Breast epithelium (tissue), 4 donors: ENCODE results near the gene CTDSPL. TPM values are rescaled to one million over a fixed set of nuclear protein-coding genes. Genes with fewer than 3 reads are reported as not detected.
A peak's percentile ranks its signal among the peaks of the same experiment; 100 is the strongest.

Experiments
- DNase-seq, 2 donors: peaks; one replicate each; pipeline ENCODE4 v3.0.0-alpha.2; 2019; ENCODE audit warnings: low spot score in 2 of 2
- H3K27ac ChIP-seq, 2 donors: fragments of 200-600 bp; sonication (generic) in 1 of 2; one replicate each; pipeline ENCODE4 v1.5.1; 2016 to 2019; ENCODE audit warnings: mild to moderate bottlenecking in 1 of 2
- H3K27me3 ChIP-seq, 2 donors: fragments of 200-600 bp; sonication (generic) in 1 of 2; one replicate each; pipeline versions ENCODE4 v1.5.1 to v1.6.0; 2017 to 2019; ENCODE audit warnings: control low read depth in 1 of 2, mild to moderate bottlenecking in 1 of 2
- H3K36me3 ChIP-seq: fragments of 200-600 bp; one replicate; pipeline ENCODE4 v1.5.1; 2019
- H3K4me1 ChIP-seq, 2 donors: fragments of 200-600 bp; sonication (generic); one replicate each; pipeline ENCODE4 v1.5.1; 2016 to 2019; ENCODE audit warnings: control low read depth in 1 of 2
- H3K4me3 ChIP-seq, 3 donors: fragments of 200-600 bp; sonication (generic); 1 replicate in 2 of 3; 2 replicates in 1 of 3; pipeline ENCODE4 v1.5.1; 2016 to 2019; ENCODE audit warnings: mild to moderate bottlenecking in 3 of 3, moderate library complexity in 2 of 3
- H3K9me3 ChIP-seq, 2 donors: fragments of 200-600 bp; sonication (generic) in 1 of 2; one replicate each; pipeline ENCODE4 v1.5.1; 2016 to 2019; ENCODE audit warnings: control low read depth in 1 of 2
- POLR2A ChIP-seq: fragments of 450-650 bp; IDR thresholded peaks from one replicate; pipeline ENCODE4 v1.6.1; 2016; ENCODE audit warnings: antibody characterized with exemption, mild to moderate bottlenecking, moderate library complexity
- POLR2AphosphoS5 ChIP-seq, 3 donors: sonication (generic); formaldehyde crosslinking; IDR thresholded peaks; one replicate each; pipeline ENCODE4 v1.6.1; 2017; ENCODE audit warnings: antibody characterized with exemption in 3 of 3
- intact Hi-C: fragments of 100-400 bp; cut with DNase I; formaldehyde crosslinking; loops from one replicate; pipeline ENCODE4 v1.15.1; 2023; ENCODE audit warnings: low total_unique reads
- total RNA-seq, 3 donors: library from RNA; depleted of rRNA; stranded (reverse); fragments of >200 nt; gene quantifications; one replicate each; pipeline ENCODE4 v1.1.0, GENCODE V29; 2016
- TF ChIP-seq, protein P1 (sequence below), 3 donors: fragments of 450-650 bp; IDR thresholded peaks; one replicate each; pipeline ENCODE4 v1.5.1; 2016 to 2017; ENCODE audit warnings: antibody characterized with exemption in 3 of 3, mild to moderate bottlenecking in 3 of 3, moderate library complexity in 3 of 3

The CTDSPL gene
- total RNA-seq, 3 donors from 2014 or later, result 40.0 to 80.8 (median 63.1) TPM

DNA sequence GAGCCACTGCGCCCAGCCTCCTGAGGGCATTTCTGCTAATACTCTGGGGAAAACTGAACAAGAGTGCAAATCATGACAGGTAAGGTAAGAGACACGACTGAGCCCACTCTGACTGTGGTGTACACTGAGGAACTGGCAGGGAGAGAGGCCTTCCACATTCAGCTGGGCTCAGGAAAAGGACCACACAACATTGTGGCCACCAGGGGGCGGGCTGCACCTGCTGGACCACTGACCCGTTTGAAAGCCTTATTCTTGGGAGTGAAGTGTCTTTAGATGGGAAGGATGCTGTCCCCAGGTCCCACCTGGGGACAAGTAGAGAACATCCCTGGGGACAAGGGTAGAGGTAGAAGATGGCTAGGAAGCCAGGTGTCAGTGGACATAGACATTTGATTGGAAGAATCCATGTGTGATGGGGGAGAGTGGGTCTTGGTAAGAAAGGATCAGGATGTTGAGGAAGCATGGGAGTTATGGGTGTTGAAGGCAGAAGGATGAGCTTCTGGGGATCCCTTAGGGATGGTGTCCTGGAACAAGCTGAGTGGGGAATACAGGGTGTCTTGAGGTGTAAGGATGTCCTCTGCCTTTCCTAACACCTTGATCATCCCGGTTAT, 6.2 kb upstream of the CTDSPL start:
- intact Hi-C loops, result loop anchor here (10.0 kb wide), 1 partner anchor 109 kb away; no protein-coding TSS in a partner anchor

DNA sequence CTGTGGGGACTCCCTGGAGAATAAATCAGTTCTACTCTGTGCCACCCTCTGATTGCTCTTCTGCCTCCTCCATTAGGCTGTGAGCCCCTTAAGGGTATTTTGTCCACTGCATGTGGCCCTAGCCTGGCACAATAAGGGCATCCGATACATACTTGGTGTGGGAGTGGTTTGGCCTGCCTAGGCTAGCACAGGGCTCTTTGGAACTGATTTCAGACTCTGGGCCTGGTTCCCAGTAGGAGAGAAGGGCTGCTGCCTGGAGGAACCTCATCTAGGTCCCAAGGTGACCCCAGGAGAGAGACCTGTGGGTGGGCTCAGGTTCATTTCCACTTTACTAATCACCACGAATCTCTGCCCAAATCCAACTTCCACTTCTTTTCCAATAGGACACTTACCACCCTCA, 5.3 kb upstream of the CTDSPL start:
- Histone ChIP-seq H3K9me3 (no peaks in the 10 kb centered on the region), H3K36me3 (no peaks in the 10 kb centered on the region), H3K27me3 (no peaks in the 10 kb centered on the region), H3K4me3 (no peak overlapping the region), H3K4me1 (peaks cover 0 to 3% of the 10 kb centered on the region in 2 donors), H3K27ac (peak overlapping the region; percentile 54 to 61)
- intact Hi-C loops, result loop anchor here (10.0 kb wide), 1 partner anchor 108 kb away; no protein-coding TSS in a partner anchor
- peak in 1 of 2 donors; percentile 50 for DNase-seq
- TF ChIP-seq, protein P1, sequence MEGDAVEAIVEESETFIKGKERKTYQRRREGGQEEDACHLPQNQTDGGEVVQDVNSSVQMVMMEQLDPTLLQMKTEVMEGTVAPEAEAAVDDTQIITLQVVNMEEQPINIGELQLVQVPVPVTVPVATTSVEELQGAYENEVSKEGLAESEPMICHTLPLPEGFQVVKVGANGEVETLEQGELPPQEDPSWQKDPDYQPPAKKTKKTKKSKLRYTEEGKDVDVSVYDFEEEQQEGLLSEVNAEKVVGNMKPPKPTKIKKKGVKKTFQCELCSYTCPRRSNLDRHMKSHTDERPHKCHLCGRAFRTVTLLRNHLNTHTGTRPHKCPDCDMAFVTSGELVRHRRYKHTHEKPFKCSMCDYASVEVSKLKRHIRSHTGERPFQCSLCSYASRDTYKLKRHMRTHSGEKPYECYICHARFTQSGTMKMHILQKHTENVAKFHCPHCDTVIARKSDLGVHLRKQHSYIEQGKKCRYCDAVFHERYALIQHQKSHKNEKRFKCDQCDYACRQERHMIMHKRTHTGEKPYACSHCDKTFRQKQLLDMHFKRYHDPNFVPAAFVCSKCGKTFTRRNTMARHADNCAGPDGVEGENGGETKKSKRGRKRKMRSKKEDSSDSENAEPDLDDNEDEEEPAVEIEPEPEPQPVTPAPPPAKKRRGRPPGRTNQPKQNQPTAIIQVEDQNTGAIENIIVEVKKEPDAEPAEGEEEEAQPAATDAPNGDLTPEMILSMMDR (IDR thresholded peaks at IDR 0.05), result no peak
- TF ChIP-seq POLR2A (no peak), POLR2AphosphoS5 (IDR thresholded peaks at IDR 0.05) (no peak)

More for the DNA sequence above, 6.2 kb upstream of the CTDSPL start:
- Histone ChIP-seq H3K4me3 (no peak overlapping the region), H3K27me3 (no peaks in the 10 kb centered on the region), H3K4me1 (peaks cover 0 to 3% of the 10 kb centered on the region in 2 donors), H3K27ac (peak overlapping the region; percentile 54 to 61), H3K36me3 (no peaks in the 10 kb centered on the region), H3K9me3 (no peaks in the 10 kb centered on the region)
- TF ChIP-seq POLR2AphosphoS5 (IDR thresholded peaks at IDR 0.05) (no peak), POLR2A (no peak)
- TF ChIP-seq, protein P1 (IDR thresholded peaks at IDR 0.05), result peak; percentile 90 to 96 (median 93)
- DNase-seq, result peak; percentile 78 to 89

DNA sequence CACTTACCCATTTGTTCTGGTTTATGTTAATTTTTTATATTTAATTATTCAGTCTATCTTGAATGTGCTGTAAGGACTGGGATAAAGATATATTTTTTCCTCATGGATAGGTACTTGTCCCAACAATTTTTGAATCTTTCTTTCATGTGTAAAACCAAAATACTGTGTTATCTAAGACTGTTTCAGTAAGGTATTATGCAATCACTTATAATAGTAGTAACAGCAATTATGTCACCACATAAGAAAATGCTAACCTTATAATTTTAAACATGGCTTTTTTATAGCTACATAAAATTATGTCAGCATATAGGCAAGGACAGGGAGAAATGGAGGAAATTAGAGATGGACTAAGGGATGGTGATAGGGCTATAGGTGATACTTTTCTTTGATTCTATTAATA, 2.9 kb upstream of the CTDSPL start:
- Histone ChIP-seq H3K4me3 (no peak overlapping the region), H3K36me3 (no peaks in the 10 kb centered on the region), H3K4me1 (peaks cover 0 to 1% of the 10 kb centered on the region in 2 donors), H3K27ac (no peak overlapping the region), H3K9me3 (no peaks in the 10 kb centered on the region), H3K27me3 (no peaks in the 10 kb centered on the region)
- TF ChIP-seq, protein P1 (IDR thresholded peaks at IDR 0.05), result no peak
- TF ChIP-seq POLR2A (no peak), POLR2AphosphoS5 (IDR thresholded peaks at IDR 0.05) (no peak)
- intact Hi-C loops, result loop anchor here (10.0 kb wide), 1 partner anchor 106 kb away; no protein-coding TSS in a partner anchor
- DNase-seq, result no peak

DNA sequence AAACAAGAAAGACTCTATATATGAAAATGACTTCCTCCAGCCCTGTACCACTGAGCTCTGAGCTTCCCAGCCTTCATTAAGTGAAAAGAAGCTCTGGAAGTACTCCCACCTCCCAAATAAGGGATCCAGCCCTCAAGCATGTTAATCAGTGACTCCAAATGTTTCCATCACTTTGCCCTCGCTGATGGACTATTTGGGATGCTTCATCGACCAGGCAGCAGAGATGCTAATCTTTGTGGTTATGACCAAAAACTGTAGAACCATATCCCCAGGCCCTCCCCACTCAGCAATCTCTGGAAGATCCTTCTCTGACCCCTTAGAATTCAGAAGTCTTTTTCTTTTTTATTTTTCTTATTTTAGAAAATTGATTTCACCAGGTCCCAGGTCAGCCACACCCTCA, 2.3 kb upstream of the CTDSPL start:
- H3K36me3 ChIP-seq, result no peaks in the 10 kb centered on the region
- no peak overlapping the region for H3K4me3 ChIP-seq
- no peaks in the 10 kb centered on the region for H3K27me3 ChIP-seq
- H3K27ac ChIP-seq, result peak overlapping the region; percentile 93 to 99
- TF ChIP-seq POLR2A, result no peak
- TF ChIP-seq, protein P1 (IDR thresholded peaks at IDR 0.05), result no peak
- no peak for TF ChIP-seq POLR2AphosphoS5 (IDR thresholded peaks at IDR 0.05)
- H3K4me1 ChIP-seq, result peaks cover 0 to 3% of the 10 kb centered on the region in 2 donors
- H3K9me3 ChIP-seq, result no peaks in the 10 kb centered on the region
- DNase-seq, result no peak
- intact Hi-C loops, result loop anchor here (10.0 kb wide), 1 partner anchor 105 kb away; no protein-coding TSS in a partner anchor

DNA sequence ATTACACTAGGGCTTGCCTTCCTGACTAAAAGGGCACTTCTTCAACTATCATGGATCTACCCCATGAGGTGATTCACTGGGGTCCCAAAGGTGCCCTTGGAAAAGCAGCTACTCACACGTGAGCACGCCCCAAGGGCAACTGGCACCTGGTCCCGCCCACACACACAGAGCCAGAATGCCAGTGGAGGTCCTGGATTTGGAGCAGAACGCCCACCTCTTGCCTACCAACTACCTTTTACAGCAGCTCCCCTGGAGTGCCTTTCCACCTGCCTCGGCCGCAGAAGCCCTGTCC, 1.8 kb upstream of the CTDSPL start:
- Histone ChIP-seq H3K36me3 (no peaks in the 10 kb centered on the region), H3K27me3 (no peaks in the 10 kb centered on the region), H3K4me3 (peak overlapping the region in 2 of 3 donors; percentile 79 to 97), H3K9me3 (no peaks in the 10 kb centered on the region), H3K27ac (peak overlapping the region; percentile 93 to 99), H3K4me1 (peaks cover 0 to 3% of the 10 kb centered on the region in 2 donors)
- TF ChIP-seq POLR2AphosphoS5 (IDR thresholded peaks at IDR 0.05), result no peak
- no peak for TF ChIP-seq POLR2A
- TF ChIP-seq, protein P1 (IDR thresholded peaks at IDR 0.05), result no peak
- peak in 1 of 2 donors; percentile 50 for DNase-seq
- intact Hi-C loops, result loop anchor here (10.0 kb wide), 1 partner anchor 105 kb away; no protein-coding TSS in a partner anchor
